SH-SY5Y (cell line): ENCODE measurements around the gene CERCAM.

Experiments
- GATA2 ChIP-seq: IDR thresholded peaks from 2 replicates; pipeline ENCODE4 v1.6.1; 2011; ENCODE audit warnings: mild to moderate bottlenecking, low read depth, low read length
- GATA3 ChIP-seq: IDR thresholded peaks from 2 replicates; pipeline ENCODE4 v1.6.1; 2011; ENCODE audit warnings: low read depth, mild to moderate bottlenecking, low read length, moderate library complexity

GRCh38 chr9:128382261-128382660, 38.4 kb upstream of the CERCAM start:
- TF ChIP-seq GATA2 (no peak), GATA3 (no peak)
